ENCODE results near the gene EIF3D.

The EIF3D gene, protein sequence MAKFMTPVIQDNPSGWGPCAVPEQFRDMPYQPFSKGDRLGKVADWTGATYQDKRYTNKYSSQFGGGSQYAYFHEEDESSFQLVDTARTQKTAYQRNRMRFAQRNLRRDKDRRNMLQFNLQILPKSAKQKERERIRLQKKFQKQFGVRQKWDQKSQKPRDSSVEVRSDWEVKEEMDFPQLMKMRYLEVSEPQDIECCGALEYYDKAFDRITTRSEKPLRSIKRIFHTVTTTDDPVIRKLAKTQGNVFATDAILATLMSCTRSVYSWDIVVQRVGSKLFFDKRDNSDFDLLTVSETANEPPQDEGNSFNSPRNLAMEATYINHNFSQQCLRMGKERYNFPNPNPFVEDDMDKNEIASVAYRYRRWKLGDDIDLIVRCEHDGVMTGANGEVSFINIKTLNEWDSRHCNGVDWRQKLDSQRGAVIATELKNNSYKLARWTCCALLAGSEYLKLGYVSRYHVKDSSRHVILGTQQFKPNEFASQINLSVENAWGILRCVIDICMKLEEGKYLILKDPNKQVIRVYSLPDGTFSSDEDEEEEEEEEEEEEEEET

DNA sequence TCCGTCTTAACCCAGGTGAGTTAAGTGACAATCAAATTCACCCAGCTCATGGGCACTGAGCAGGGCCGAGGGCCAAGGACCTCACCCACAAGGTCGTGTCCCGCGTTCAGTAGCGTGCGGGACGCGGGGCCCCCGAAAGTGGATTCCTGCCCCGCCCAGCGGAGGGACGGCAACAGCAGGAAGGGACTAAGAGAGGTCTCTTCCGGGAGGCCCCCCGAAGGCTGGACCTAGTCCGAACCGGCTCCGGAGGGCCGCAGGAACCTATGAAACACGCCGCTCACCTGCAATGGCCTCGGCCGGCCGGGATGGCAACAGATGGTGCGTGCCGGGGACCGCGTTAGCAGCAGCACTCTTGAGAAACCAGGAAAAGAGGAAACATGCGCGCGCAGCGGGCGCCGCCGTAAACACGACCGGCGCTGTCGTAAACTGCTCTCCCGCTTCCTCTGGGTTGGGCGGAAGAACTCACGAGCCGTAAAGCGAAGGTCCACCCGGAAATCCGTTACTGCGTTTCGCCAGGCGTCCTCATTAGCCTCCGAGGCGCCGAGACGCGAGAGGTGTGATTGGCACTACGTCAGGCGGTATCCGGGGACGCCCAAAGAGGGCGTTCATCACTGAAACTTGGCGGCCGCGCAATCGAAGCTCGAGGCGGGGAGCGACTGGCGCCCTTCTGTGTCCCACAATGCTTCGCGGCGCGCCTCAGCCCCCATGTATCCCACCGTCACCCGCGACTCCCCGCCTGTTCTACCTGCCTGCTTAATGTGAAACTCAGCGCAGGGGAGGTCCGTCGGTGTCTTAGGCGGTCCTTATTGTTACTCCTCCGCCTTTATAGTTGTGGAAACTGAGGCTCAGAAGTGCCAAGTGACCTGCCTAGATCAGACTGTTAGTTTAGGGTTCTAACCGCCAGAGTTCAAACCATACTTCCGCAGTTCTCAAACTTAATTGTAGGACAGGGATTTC, at the start of gene EIF3D:
Gene EIF3D, minus strand, starts transcription at position 372 of the 957 bp plus-strand sequence. CDS start 3,045 bp downstream, outside the sequence.
- DNase-seq (ENCODE audit: low spot score), result peak; percentile 99

DNA sequence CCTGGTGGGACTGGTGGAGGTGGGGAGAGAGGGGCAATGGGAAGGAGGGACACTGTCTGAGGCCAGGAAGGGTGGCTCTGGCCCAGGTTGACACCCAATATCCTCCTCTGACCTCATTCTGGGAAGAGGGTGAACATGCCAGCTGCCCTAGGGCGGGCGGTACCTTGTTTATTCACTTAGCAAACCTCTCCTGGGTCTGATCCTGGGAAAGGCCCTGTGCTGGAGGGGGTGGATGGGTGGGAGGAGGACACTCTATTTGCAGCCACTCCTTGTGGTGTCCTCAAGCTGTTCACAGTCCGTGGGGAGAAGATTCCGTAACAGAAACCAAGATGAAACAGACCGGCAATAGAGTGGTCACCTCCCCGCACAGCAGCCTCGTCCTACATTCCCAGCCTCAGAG, 49.7 kb upstream of the EIF3D start:
- no peak for DNase-seq (ENCODE audit: low spot score)

DNA sequence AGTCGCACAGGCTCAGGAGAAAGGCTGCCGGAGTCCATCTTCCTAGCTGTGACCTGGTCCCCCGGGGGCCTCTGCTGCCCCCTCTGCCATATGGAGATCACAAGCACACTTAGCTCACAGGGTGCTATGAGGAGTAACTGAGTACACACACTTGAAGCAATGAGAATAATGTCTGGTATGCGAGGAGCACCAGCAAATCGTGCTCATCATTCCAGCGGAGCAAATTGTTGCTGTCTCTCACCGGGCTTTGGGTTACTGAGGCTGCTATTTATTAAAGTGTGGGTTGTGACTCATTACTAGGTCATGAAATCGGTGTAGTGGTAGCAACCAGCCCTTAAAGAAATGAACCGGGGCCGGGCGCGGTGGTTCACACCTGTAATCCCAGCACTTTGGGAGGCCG, 48.1 kb upstream of the EIF3D start:
- DNase-seq (ENCODE audit: low spot score), result no peak

DNA sequence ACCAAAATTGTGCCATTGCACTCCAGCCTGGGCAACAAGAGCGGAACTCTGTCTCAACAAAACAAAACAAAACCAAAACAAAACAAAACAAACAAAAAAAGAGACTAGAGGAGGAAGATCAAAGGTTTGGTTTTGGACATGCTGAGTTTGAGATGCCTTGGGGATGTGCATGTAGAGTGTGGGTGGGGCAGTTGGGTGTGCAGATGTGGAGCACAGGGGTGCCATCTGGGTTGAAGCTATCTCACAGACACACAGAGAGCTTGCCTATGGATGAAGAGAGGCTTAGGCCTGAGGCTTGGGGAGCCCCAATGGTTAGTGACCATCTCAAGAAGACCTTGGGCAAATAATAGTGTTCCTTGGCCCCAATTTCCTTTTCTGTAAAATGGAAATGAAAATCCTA, 45.8 kb upstream of the EIF3D start:
- DNase-seq (ENCODE audit: low spot score), result no peak

DNA sequence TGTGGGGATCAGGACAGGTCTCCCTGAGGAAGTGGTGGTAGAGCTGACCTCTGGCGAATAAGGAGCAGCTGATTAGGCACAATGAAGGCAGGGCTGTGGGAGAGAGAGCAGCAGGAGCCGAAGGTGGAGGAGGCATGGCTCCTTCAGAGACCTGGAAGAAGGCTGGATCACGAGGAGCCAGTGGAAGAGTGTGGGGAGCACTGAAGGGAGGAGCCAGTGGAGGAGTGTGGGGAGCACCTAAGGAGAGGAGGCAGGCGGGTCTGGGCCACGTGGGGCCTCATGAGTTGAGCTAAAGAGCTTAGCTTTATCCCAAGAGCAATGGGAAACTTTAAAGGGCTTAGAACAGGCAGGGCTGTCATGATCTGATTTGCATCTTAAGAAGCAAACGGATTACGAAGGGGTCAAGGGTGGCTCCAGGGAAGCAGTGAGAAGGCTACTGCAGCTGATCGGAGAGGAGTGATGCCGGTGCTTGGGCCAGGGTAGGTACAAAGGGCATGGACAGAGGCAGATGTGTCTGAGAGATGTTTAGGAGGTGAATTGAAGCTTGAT, 44.9 kb upstream of the EIF3D start:
- DNase-seq (ENCODE audit: low spot score), result no peak

DNA sequence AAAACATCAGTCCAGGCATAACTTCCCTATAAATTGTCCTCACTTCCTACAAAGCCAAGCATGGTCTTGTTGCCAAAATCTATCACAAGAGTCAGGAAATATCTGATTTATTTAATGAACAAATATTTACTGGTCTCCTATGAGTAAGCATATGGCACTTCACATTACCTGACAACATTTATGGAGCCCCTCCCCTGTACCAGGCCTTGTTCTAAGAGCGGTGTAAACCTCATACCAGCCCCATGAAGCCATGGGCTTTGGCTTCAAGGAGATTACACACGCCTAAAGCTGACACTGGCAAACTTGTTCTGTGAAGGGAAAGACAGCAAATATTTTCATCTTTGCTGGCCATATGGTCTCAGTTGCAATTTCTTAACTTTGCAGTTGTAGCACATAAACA, 43.0 kb upstream of the EIF3D start:
- no peak for DNase-seq (ENCODE audit: low spot score)

DNA sequence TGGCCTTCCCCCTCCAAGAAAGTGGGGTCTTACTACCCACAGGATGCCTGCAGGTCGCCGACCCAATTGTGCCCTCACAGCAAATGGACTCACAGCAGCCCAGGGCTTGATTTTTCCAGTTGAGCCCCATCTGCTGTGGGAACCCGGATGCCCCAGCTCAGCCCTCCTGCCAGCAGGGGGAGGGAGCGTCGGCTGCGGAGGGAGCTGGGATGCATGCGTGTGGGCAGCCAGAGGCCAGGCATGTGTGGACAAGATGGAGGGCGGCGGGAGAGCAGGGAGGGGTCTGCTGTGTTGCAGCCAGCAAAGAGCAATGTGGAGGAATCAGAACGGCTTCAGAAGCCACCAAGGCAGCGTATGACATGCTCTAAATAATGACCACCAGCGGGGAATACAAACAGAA, 41.0 kb upstream of the EIF3D start:
- no peak for DNase-seq (ENCODE audit: low spot score)

DNA sequence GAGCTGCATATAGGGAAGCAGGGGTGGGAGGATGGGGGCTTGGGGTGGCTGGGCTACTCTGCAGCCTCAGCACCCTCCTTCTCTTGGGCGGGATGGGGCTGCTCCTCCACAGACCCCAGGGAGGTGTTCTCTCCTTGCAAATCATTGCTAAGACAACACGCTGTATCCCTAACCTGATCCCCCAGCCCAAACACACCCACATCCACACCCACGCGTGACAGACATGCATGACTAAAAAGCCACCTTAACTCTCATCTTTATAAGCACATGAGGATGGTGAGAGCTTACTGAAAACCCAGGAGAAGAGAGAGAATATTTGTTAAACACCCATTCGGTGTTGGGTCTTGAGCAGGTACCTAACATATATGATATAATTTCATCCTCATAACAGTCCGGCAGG, 39.9 kb upstream of the EIF3D start:
- DNase-seq (ENCODE audit: low spot score), result no peak

DNA sequence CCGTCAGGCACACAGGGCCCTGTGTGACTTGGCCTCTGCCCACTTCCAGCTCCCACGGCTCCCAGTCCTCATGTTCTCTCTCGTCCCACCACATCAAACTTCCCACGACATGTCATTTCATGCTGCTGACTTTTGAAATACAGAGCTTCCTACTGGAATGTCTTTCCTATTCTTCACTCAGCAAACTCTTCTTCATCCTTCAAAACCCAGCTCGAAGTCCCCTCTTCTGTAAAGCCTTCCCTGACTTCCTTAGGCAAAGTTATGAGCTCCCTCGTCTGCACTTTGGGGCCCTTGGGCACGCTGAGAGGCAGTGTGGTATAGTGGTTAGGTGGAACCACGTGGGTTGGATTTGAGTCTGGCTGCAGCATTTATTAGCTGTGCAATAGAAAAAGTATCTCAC, 37.8 kb upstream of the EIF3D start:
- no peak for DNase-seq (ENCODE audit: low spot score)

DNA sequence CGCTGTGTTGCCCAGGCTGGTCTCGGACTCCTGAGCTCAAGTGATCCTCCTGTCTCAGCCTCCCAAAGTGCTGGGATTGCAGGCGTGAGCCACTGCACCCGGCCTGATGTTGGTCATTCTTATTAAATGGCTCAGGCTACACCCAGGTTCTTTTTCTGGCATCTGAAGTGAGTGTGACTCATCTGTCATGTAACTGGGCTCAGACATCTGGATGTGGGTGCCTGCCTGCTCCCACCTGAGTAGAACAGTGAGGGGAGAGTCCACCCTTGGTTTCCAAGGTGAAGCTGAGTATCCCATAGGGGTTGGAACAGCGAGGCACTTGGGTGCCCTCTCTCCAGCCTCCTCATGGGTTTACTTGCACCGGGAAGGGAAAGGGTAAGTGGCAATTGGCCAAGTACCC, 36.7 kb upstream of the EIF3D start:
- no peak for DNase-seq (ENCODE audit: low spot score)

DNA sequence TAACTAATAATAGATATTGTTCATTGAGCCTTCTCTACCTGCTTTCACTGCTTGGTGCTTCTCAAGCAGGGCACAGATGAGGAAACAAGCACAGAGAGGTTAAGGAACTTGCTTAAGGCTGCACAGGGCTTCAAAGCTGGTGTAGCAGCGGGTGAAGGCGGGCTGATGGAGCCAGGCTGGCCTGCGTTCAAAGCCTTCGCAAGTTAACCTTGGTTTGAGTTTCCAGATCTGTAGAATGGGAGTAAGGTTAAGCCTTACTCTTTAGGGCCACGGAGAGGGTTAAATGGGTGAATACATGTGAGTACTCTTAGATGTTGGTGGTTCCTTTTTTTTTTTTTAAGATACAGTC, 36.2 kb upstream of the EIF3D start:
- no peak for DNase-seq (ENCODE audit: low spot score)

DNA sequence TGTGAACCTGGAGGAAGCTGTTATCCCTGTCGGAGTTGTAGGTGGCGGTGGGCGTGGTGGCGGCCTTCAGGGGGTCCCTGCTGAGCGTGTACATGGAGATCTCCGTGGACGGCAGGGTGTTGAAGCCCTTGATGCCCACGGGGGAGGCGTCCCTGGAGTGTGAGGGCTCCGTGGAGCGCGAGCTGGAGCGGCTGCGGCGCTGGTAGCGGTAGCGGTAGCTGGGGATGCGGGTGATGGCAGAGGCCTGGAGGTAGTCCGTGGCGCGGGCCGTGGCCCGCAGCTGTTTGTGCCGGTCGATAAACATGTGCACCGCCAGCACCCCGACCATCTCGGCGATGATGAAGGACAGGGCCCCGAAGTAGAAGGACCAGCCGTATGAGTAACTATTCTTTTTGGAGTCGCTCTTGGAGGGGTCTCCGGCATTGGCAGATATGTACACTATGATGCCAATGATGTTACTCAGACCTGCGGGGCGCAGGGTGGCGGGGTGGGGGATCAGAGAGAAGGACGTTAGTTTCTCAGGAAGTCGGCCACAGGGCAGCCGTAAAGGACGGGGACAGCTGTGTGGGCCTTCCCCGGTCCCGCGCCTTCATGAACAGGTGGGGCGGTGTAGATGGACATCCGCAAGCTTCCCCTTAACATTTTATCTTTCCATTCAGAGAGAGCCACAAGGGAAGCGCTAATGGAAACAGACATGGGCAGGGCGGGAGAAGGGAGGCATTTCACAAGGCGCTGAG, 35.6 kb upstream of the EIF3D start:
- no peak for DNase-seq (ENCODE audit: low spot score)

DNA sequence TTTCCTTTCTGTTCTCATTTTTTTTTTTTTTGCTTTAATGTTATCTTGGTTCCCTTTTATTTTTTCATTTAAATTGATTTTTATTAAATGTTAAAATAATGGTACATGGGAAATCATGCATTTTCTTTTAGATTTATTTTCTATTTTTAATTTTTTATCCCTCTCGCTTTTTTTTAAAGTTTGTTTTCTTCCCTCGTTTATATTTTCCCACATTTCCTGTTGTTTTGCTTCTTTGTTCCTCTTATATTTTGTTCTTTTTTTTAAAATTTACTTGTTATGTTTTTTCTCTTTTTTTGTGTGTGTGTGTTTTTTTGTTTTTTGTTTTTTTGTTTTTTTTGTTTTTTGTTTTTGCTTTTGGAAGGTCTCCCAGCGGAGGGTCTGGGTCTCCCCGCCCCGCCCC, 34.9 kb upstream of the EIF3D start:
- DNase-seq (ENCODE audit: low spot score), result no peak

DNA sequence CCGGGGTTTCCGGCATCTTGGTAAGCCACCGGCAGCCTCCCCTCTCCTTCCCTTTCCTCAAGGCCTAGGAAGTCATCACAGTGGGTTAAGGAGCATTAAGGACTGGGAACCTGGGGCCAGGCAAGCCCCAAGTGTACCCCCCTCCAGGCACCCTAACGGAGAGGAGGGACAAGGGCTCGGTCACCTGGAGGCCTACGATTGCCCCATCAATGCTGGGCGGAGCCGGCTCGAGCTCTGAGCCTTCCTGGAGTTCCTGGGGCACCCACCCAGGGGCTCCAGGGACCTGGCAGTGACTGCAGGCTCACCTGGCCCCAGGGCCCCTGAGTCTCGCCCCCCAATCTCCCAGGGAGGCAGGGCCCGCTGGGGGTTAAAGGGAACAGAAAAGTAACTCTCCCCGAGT, 34.5 kb upstream of the EIF3D start:
- no peak for DNase-seq (ENCODE audit: low spot score)

DNA sequence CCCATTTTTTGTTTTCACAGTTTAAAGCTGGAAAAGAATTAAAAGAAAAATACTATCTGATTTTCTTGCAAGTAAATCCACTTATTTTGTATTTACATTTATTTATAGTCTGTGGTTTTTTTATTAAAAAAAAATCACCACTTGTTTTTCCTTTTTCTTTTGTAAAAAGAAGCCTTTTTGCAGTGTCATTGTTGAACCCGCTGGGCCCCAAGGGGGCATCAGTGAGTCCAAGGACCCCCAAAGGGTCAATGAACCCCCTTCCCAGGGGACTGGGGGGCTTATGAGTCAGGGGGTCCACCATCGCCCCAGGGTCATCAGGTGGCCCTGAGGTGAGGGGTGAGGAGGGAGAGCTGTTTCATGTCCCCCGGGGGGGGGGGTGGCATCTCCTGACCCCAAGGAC, 34.0 kb upstream of the EIF3D start:
- no peak for DNase-seq (ENCODE audit: low spot score)

DNA sequence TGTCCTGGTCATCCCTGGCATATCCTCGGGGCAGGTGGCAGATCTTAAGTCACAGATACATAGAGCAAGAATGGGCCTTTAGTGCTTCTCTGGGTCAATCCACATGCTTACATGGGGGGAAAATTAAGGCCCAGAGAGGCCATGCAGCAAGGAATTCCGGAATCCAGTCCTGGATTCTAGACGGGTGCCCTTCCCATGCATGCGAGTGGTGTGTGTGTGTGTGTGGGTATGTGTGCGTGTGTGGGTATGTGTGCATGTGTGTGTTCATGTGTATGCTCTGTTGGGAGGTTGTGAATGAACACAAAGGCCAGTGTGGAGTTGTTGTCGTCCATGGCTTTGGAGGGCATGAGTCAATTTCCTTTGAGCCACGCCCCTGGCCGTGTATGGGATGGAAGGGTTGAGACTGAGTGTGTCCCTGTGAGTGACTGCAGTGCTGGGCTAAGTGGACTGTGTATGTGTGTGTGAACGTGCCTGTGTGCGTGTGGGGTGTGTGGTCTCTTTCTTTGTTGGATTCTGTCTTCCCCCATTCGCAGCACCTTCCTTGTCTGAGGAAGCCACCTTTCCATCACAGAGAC, 33.4 kb upstream of the EIF3D start:
- no peak for DNase-seq (ENCODE audit: low spot score)

DNA sequence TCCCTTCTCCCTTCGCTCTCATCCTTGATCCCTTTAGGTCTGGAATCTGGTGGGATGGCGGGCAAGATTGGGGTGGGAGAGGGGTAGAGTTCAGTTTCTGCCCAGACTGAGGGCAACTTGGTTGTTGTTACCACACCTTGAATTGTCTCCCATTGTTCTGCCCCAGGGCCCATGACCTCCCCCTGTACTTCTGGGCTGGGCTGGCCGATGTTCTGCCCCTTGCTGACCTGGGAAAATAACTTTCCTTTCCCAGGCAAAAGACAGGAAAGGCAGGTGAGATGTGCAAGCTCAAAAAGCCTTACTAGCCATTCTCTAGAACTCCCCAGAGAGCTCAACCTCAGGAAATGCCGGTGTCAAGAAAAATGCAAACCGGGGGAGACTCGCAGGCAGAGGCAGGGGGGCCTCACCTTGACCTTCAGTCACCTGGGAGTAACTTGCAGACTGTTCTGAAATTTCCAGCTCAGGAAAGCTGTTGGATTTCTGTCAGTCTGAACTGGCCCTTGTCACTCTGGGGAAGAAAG, 32.4 kb upstream of the EIF3D start:
- DNase-seq (ENCODE audit: low spot score), result no peak

DNA sequence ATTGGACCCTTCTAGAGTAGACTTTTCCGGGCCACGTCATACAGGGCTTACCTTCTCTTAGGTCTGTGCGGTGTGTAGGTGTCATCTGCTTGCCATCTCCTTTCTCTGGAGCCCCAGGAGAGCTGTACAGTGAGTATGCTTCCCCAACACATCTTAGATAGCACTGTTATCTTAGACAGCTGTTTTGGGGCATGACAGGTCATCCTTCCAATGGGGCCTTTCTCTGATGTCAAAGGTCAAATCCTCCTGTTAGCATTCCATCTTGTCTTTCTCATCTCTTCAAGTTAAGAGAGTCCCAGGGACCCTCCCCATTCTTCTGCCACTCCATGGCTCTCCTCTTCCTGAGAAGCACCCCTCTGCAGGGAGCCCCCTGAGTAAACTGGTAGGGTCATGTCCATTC, 31.0 kb upstream of the EIF3D start:
- no peak for DNase-seq (ENCODE audit: low spot score)

DNA sequence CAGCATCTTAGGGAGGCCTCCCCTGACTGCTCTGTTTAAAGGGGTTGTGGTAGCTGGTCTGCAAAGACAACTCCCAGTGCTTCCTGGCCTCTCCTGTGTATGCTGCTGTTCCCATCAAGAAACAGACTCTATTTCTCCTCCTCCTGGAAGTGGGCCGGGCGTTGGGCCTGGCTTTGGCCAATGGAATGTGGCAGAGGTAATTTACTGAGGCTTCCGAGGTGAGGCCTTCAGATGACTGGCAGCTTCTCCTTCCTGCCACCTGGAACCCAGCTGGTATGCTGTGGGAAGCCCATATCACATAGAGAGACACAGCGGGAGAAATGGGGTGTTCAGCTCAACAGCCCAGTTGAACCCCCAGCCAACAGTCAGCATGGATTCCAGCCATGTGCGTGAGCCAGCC, 25.1 kb upstream of the EIF3D start:
- no peak for DNase-seq (ENCODE audit: low spot score)

DNA sequence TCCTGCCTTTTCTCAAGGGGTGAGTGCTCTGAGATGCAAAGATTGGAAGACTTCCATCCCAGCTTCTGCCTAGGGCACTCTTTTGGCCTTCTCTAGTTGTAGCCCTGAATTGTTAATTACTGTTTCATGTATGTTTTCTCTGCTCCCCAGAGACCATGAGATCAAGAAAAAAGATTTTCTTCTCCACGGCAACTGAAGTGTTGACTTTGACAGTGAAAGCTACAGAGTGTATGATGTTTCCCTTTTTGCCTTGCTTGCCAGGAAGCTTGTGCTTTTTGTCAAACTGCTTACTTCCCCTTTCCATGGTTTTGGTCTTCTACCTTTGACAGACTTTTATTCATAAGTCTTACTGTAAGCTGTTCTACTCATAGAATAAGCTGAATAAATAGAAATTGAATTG, 23.3 kb upstream of the EIF3D start:
- DNase-seq (ENCODE audit: low spot score), result no peak

Data from putamen (tissue), 1 donor.